SU-DHL-6 (cell line): ENCODE data around the gene SOX18.

Experiments
- H2AFZ ChIP-seq: fragments of 200-600 bp; sonication (generic); 2 replicates; pipeline ENCODE4 v1.6.1; 2014; ENCODE audit warnings: low read depth, mild to moderate bottlenecking, moderate library complexity, mixed read lengths, antibody characterized with exemption, low read length; ENCODE audit not compliant: severe bottlenecking
- H3F3A ChIP-seq: fragments of 200-600 bp; shearing (Covaris generic); 2 replicates; pipeline ENCODE4 v1.6.0; 2016; ENCODE audit warnings: antibody characterized with exemption, mild to moderate bottlenecking; ENCODE audit not compliant: insufficient read depth
- H3K27ac ChIP-seq: fragments of 200-600 bp; sonication (generic); 2 replicates; pipeline ENCODE4 v1.5.1; 2016; ENCODE audit warnings: low read depth, mild to moderate bottlenecking, low read length, moderate library complexity, mixed read lengths
- H3K27me3 ChIP-seq: fragments of 200-600 bp; sonication (generic), shearing (Covaris generic); 2 replicates; pipeline ENCODE4 v1.6.0; 2014; ENCODE audit warnings: mild to moderate bottlenecking, low read length
- H3K36me3 ChIP-seq: fragments of 200-600 bp; sonication (generic); 2 replicates; pipeline ENCODE4 v1.6.1; 2014; ENCODE audit warnings: mild to moderate bottlenecking, low read length, mixed read lengths
- H3K4me2 ChIP-seq: fragments of 300-600, 200-600 bp; shearing (Covaris generic), sonication (generic); 2 replicates; pipeline ENCODE4 v1.6.0; 2014; ENCODE audit warnings: low read length, low read depth, mild to moderate bottlenecking; ENCODE audit not compliant: poor library complexity, severe bottlenecking
- H3K4me3 ChIP-seq: fragments of 200-600 bp; sonication (generic); 2 replicates; pipeline ENCODE4 v1.5.1; 2014; ENCODE audit warnings: antibody characterized with exemption, low read length, mild to moderate bottlenecking, mixed read lengths; ENCODE audit not compliant: insufficient read depth, poor library complexity, severe bottlenecking
- H3K79me2 ChIP-seq: fragments of 200-600 bp; sonication (generic); 2 replicates; pipeline ENCODE4 v1.6.1; 2014; ENCODE audit warnings: mild to moderate bottlenecking, low read length, moderate library complexity; ENCODE audit not compliant: insufficient read depth
- H3K9ac ChIP-seq: fragments of 200-600 bp; sonication (generic); 2 replicates; pipeline ENCODE4 v1.7.0; 2014; ENCODE audit warnings: mild to moderate bottlenecking, low read length
- H3K9me2 ChIP-seq: fragments of 200-600 bp; sonication (generic); replicated peaks from 2 replicates; pipeline ENCODE4 v1.6.1; 2014; ENCODE audit warnings: low read length; ENCODE audit not compliant: insufficient read depth
- H3K9me3 ChIP-seq: fragments of 200-600 bp; sonication (generic); 2 replicates; pipeline ENCODE4 v1.6.1; 2014; ENCODE audit warnings: low read length, mixed read lengths; ENCODE audit not compliant: insufficient read depth
- H4K20me1 ChIP-seq: fragments of 200-600 bp; sonication (generic); 2 replicates; pipeline ENCODE4 v1.6.1; 2014; ENCODE audit warnings: low read depth, mild to moderate bottlenecking, antibody characterized with exemption, low read length, moderate library complexity, mixed read lengths
- CTCF ChIP-seq: fragments of 200-600 bp; sonication (generic); IDR thresholded peaks from one replicate; pipeline ENCODE4 v1.5.1; 2017; ENCODE audit warnings: antibody characterized with exemption, mild to moderate bottlenecking, low read length, moderate library complexity; ENCODE audit not compliant: insufficient read depth, poor library complexity, severe bottlenecking
- EZH2phosphoT487 ChIP-seq: fragments of 200-600 bp; sonication (generic), shearing (Covaris generic); conservative IDR thresholded peaks from 2 replicates; pipeline ENCODE4 v1.6.1; 2018; ENCODE audit warnings: mild to moderate bottlenecking, antibody characterized with exemption, low read length, moderate library complexity, mixed read lengths

The SOX18 gene

DNA sequence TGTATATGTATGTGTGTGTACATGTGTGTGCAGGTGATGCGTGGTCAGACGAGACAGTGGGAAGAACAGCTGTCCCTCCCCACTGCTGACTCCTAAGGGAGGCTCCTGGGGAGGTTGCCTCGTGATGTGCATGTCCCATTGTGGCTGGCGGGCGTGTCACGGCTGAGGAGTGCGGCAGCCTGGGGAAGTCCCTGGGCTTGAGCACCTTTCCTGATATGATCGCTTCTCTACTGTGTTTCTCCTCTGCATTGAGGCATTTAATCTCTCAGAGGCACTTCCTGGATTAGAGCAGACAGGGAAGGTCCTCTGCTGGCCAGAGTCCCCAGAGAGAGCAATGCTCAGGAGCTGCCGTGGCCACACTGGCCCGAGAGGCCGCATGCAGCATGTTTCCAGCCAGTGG lies 46.5 kb upstream of the SOX18 start:
- no peaks in the 10 kb centered on the region for H3K9me2 ChIP-seq
- no peak overlapping the region for H3K9ac ChIP-seq
- no peak overlapping the region for H2AFZ ChIP-seq
- no peaks in the 10 kb centered on the region for H3K9me3 ChIP-seq
- H3K27me3 ChIP-seq, result no peaks in the 10 kb centered on the region
- no peaks in the 10 kb centered on the region for H3F3A ChIP-seq
- H3K36me3 ChIP-seq, result no peaks in the 10 kb centered on the region
- H3K79me2 ChIP-seq, result no peaks in the 10 kb centered on the region
- H4K20me1 ChIP-seq, result no peaks in the 10 kb centered on the region
- H3K4me3 ChIP-seq, result no peak overlapping the region
- no peak overlapping the region for H3K4me2 ChIP-seq
- H3K27ac ChIP-seq, result no peak overlapping the region
- TF ChIP-seq EZH2phosphoT487 (no peak), CTCF (no peak)

GRCh38 chr20:64095455-64095854 lies 46.0 kb upstream of the SOX18 start:
- H3K79me2 ChIP-seq, result no peaks in the 10 kb centered on the region
- H3K9me2 ChIP-seq, result no peaks in the 10 kb centered on the region
- no peak overlapping the region for H3K9ac ChIP-seq
- no peaks in the 10 kb centered on the region for H3F3A ChIP-seq
- H4K20me1 ChIP-seq, result no peaks in the 10 kb centered on the region
- no peaks in the 10 kb centered on the region for H3K36me3 ChIP-seq
- TF ChIP-seq EZH2phosphoT487, result no peak
- H3K4me2 ChIP-seq, result no peak overlapping the region
- no peak overlapping the region for H3K4me3 ChIP-seq
- H3K27ac ChIP-seq, result no peak overlapping the region
- H3K9me3 ChIP-seq, result no peaks in the 10 kb centered on the region
- no peak overlapping the region for H2AFZ ChIP-seq
- H3K27me3 ChIP-seq, result no peaks in the 10 kb centered on the region

DNA sequence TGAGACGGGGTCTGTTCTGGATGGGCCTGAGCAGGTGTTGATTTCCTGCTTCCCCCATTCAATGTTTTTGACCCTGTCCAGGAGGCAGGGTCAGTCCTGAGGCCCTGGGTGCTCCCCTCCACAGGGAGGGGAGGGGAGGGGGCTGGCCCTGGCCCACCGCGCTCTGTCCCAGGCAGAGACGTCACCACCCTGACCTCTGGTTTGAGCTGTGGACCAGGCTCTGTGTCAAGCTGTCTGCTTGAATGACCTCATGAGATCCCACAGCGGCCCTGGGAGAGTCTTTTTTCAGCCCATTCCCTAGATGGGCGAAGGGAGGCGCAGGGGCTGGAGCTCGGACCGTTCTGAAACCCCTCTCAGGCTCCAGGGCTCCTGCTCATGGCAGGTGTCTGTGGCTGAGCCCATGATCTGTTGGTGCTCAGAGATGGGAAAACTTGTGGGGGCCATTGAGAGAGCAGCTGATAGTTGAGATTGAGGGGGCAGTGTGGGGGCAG lies 43.6 kb upstream of the SOX18 start:
- no peaks in the 10 kb centered on the region for H3K9me2 ChIP-seq
- no peaks in the 10 kb centered on the region for H3K27me3 ChIP-seq
- TF ChIP-seq EZH2phosphoT487 (no peak), CTCF (no peak)
- H3K4me3 ChIP-seq, result no peak overlapping the region
- H2AFZ ChIP-seq, result no peak overlapping the region
- H3K9ac ChIP-seq, result no peak overlapping the region
- no peak overlapping the region for H3K27ac ChIP-seq
- H3K9me3 ChIP-seq, result no peaks in the 10 kb centered on the region
- H3F3A ChIP-seq, result no peaks in the 10 kb centered on the region
- H3K36me3 ChIP-seq, result no peaks in the 10 kb centered on the region
- H3K79me2 ChIP-seq, result no peaks in the 10 kb centered on the region
- H3K4me2 ChIP-seq, result no peak overlapping the region
- H4K20me1 ChIP-seq, result no peaks in the 10 kb centered on the region

- Histone ChIP-seq H2AFZ (no peak overlapping the region), H3K36me3 (no peaks in the 10 kb centered on the region), H3F3A (no peaks in the 10 kb centered on the region), H3K9me3 (no peaks in the 10 kb centered on the region), H3K4me3 (no peak overlapping the region), H4K20me1 (no peaks in the 10 kb centered on the region), H3K27me3 (no peaks in the 10 kb centered on the region), H3K27ac (no peak overlapping the region), H3K4me2 (no peak overlapping the region), H3K9me2 (no peaks in the 10 kb centered on the region), H3K9ac (no peak overlapping the region), H3K79me2 (no peaks in the 10 kb centered on the region)
- no peak for TF ChIP-seq EZH2phosphoT487
- TF ChIP-seq CTCF, result no peak
Observed at GRCh38 chr20:64092258-64093012, 43.0 kb upstream of the SOX18 start.
